Measurements from ENCODE around the gene PKP2. TPM values are rescaled to one million over a fixed set of nuclear protein-coding genes. Genes with fewer than 3 reads are reported as not detected.

Gene PKP2
- total and polyA plus RNA-seq, 2 donors (not counting 1 experiment from before 2014, with no cell fraction given) = under 0.01 to 0.15 TPM

DNA sequence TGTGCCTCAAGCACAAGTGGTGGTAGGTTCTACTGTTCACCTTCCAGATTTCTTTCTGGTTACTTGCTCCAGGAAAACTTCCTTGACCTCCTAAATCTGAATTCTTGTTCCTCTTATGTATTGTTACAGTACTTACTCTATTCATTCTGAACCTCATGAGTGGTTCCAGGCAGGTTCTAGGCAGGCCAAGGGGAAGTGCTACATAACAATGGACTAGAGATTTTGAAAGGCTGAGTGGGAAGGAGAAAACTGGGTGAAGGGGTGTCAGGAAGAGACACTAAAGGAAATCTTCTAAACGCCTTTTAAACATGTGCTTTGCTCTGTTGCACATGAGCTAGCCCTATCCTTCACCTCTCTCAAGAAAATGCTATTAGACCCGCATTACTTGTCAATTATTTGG, 142.5 kb downstream of the PKP2 start:
- Histone ChIP-seq H3K4me2 (ENCODE audit: extremely low read depth, insufficient read depth, low read length) (peak overlapping the region; percentile 99), H2AFZ (ENCODE audit: low read length) (no peak overlapping the region), H3K27me3 (ENCODE audit: control insufficient read depth, insufficient read depth, low read length) (no peaks in the 10 kb centered on the region), H3K4me1 (ENCODE audit: control insufficient read depth, extremely low read depth, insufficient read depth, low read length) (peaks cover 2% of the 10 kb centered on the region), H3K9ac (ENCODE audit: insufficient read depth, low read length) (no peak overlapping the region), H3K4me3 (replicated peaks in 1 of 4; ENCODE audit: control extremely low read depth in 1 of 4, insufficient read depth in 1 of 4, low read depth in 3 of 4, low read length in 4 of 4) (peak overlapping the region; percentile 83 to 100 (median 96)), H3K36me3 (ENCODE audit: control insufficient read depth, insufficient read depth, low read length) (peaks cover 4% of the 10 kb centered on the region), H3K27ac (ENCODE audit: insufficient read depth, low read length) (peak overlapping the region; percentile 93), H3K79me2 (ENCODE audit: control insufficient read depth, insufficient read depth, low read length) (peaks cover 18% of the 10 kb centered on the region), H4K20me1 (ENCODE audit: control insufficient read depth, extremely low read depth, insufficient read depth, low read length) (no peaks in the 10 kb centered on the region), H3K9me3 (ENCODE audit: control insufficient read depth, insufficient read depth, low read depth, low read length) (no peaks in the 10 kb centered on the region)
- peak in 1 of 2 donors; percentile 5 for DNase-seq (ENCODE audit: low read depth in 2 of 2)
- no peak for TF ChIP-seq EZH2 (IDR thresholded peaks at IDR 0.05; ENCODE audit: low read length, missing control alignments)
- TF ChIP-seq, protein P1, sequence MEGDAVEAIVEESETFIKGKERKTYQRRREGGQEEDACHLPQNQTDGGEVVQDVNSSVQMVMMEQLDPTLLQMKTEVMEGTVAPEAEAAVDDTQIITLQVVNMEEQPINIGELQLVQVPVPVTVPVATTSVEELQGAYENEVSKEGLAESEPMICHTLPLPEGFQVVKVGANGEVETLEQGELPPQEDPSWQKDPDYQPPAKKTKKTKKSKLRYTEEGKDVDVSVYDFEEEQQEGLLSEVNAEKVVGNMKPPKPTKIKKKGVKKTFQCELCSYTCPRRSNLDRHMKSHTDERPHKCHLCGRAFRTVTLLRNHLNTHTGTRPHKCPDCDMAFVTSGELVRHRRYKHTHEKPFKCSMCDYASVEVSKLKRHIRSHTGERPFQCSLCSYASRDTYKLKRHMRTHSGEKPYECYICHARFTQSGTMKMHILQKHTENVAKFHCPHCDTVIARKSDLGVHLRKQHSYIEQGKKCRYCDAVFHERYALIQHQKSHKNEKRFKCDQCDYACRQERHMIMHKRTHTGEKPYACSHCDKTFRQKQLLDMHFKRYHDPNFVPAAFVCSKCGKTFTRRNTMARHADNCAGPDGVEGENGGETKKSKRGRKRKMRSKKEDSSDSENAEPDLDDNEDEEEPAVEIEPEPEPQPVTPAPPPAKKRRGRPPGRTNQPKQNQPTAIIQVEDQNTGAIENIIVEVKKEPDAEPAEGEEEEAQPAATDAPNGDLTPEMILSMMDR (conservative IDR thresholded peaks at IDR 0.05 in 1 of 2, IDR thresholded peaks at IDR 0.05 in 1 of 2; ENCODE audit: low read depth in 1 of 2, low read length in 2 of 2) = no peak

DNA sequence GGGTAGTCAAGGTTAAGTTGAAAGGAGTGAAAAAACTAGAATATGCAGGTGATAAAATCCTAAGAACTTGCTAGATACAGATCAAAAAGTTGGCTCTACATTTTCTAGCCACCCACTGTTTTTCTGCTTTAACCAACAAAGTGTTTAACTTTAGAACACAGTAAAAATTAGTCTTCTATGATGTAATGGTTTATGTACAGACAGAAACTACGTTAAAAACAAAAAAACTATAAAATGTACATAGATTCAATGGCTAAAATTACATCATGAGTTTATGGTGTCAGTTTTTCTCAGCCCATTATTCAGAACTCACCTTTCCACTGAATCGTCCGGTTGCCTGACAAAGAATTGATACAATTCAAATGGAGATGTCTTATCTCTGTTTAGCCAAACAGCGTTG, 143.0 kb downstream of the PKP2 start:
- Histone ChIP-seq H3K4me1 (ENCODE audit: control insufficient read depth, extremely low read depth, insufficient read depth, low read length) (peaks cover 2% of the 10 kb centered on the region), H3K36me3 (ENCODE audit: control insufficient read depth, insufficient read depth, low read length) (peaks cover 5% of the 10 kb centered on the region), H3K27ac (ENCODE audit: insufficient read depth, low read length) (no peak overlapping the region), H3K4me2 (ENCODE audit: extremely low read depth, insufficient read depth, low read length) (peak overlapping the region; percentile 99), H3K9me3 (ENCODE audit: control insufficient read depth, insufficient read depth, low read depth, low read length) (no peaks in the 10 kb centered on the region), H3K27me3 (ENCODE audit: control insufficient read depth, insufficient read depth, low read length) (no peaks in the 10 kb centered on the region), H4K20me1 (ENCODE audit: control insufficient read depth, extremely low read depth, insufficient read depth, low read length) (no peaks in the 10 kb centered on the region), H2AFZ (ENCODE audit: low read length) (no peak overlapping the region), H3K4me3 (replicated peaks in 1 of 4; ENCODE audit: control extremely low read depth in 1 of 4, insufficient read depth in 1 of 4, low read depth in 3 of 4, low read length in 4 of 4) (peak overlapping the region; percentile 83 to 100 (median 96)), H3K79me2 (ENCODE audit: control insufficient read depth, insufficient read depth, low read length) (peaks cover 18% of the 10 kb centered on the region), H3K9ac (ENCODE audit: insufficient read depth, low read length) (no peak overlapping the region)
- TF ChIP-seq EZH2 (IDR thresholded peaks at IDR 0.05; ENCODE audit: low read length, missing control alignments) = no peak
- no peak for DNase-seq (ENCODE audit: low read depth in 2 of 2)

DNA sequence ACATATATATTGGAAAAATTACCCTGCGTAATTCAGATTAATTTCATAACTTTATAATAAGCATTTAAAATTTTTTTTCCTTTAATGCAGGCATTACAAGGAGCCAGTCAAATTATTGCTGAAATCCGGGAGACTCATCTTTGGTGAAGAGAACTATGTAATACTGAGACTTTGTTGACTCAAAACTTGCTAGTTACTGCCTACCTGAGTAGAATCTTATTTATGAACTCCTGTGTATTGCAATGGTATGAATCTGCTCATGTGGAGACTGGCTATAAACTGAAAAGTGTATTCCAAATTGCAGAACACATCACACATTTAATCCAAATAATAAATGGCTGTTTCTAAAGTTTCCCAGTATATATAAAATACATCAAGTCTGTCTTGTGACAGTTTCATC, 153.3 kb downstream of the PKP2 start:
- no peaks in the 10 kb centered on the region for H3K79me2 ChIP-seq (ENCODE audit: control insufficient read depth, insufficient read depth, low read length)
- H3K27me3 ChIP-seq (ENCODE audit: control insufficient read depth, insufficient read depth, low read length) = no peaks in the 10 kb centered on the region
- no peak overlapping the region for H3K9ac ChIP-seq (ENCODE audit: insufficient read depth, low read length)
- DNase-seq (ENCODE audit: low read depth in 2 of 2) = no peak
- no peak overlapping the region for H3K27ac ChIP-seq (ENCODE audit: insufficient read depth, low read length)
- H3K4me3 ChIP-seq (replicated peaks in 1 of 4; ENCODE audit: control extremely low read depth in 1 of 4, insufficient read depth in 1 of 4, low read depth in 3 of 4, low read length in 4 of 4) = no peak overlapping the region
- no peak for TF ChIP-seq EZH2 (IDR thresholded peaks at IDR 0.05; ENCODE audit: low read length, missing control alignments)
- no peaks in the 10 kb centered on the region for H3K9me3 ChIP-seq (ENCODE audit: control insufficient read depth, insufficient read depth, low read depth, low read length)
- H4K20me1 ChIP-seq (ENCODE audit: control insufficient read depth, extremely low read depth, insufficient read depth, low read length) = no peaks in the 10 kb centered on the region
- peaks cover 4% of the 10 kb centered on the region for H3K36me3 ChIP-seq (ENCODE audit: control insufficient read depth, insufficient read depth, low read length)
- no peak overlapping the region for H2AFZ ChIP-seq (ENCODE audit: low read length)
- H3K4me2 ChIP-seq (ENCODE audit: extremely low read depth, insufficient read depth, low read length) = no peak overlapping the region
- H3K4me1 ChIP-seq (ENCODE audit: control insufficient read depth, extremely low read depth, insufficient read depth, low read length) = no peaks in the 10 kb centered on the region

DNA sequence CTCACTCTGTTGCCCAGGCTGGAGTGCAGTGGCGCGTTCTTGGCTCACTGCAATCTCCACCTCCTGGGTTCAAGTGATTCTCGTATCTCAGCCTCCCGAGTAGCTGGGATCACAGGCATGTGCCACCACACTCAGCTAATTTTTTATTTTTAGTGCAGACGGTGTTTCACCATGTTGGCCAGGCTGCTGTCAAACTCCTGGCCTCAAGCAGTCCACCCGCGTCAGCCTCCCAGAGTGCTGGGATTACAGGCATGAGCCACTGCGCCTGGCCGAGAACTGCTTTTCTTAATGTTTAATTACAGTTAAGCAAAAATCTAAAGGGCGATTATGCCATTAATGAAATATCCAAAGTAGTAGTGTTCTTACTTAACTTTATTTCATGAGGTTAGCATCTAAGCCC, 154.4 kb downstream of the PKP2 start:
- no peak overlapping the region for H3K27ac ChIP-seq (ENCODE audit: insufficient read depth, low read length)

More for the DNA sequence above, 154.4 kb downstream of the PKP2 start:
- Histone ChIP-seq H2AFZ (ENCODE audit: low read length) (no peak overlapping the region), H3K27me3 (ENCODE audit: control insufficient read depth, insufficient read depth, low read length) (no peaks in the 10 kb centered on the region), H3K9ac (ENCODE audit: insufficient read depth, low read length) (no peak overlapping the region), H3K9me3 (ENCODE audit: control insufficient read depth, insufficient read depth, low read depth, low read length) (no peaks in the 10 kb centered on the region), H3K4me1 (ENCODE audit: control insufficient read depth, extremely low read depth, insufficient read depth, low read length) (no peaks in the 10 kb centered on the region), H3K4me2 (ENCODE audit: extremely low read depth, insufficient read depth, low read length) (no peak overlapping the region), H3K36me3 (ENCODE audit: control insufficient read depth, insufficient read depth, low read length) (peaks cover 5% of the 10 kb centered on the region), H4K20me1 (ENCODE audit: control insufficient read depth, extremely low read depth, insufficient read depth, low read length) (no peaks in the 10 kb centered on the region), H3K4me3 (replicated peaks in 1 of 4; ENCODE audit: control extremely low read depth in 1 of 4, insufficient read depth in 1 of 4, low read depth in 3 of 4, low read length in 4 of 4) (no peak overlapping the region), H3K79me2 (ENCODE audit: control insufficient read depth, insufficient read depth, low read length) (no peaks in the 10 kb centered on the region)
- no peak for DNase-seq (ENCODE audit: low read depth in 2 of 2)
- TF ChIP-seq EZH2 (IDR thresholded peaks at IDR 0.05; ENCODE audit: low read length, missing control alignments) = no peak
- TF ChIP-seq, protein P1 (conservative IDR thresholded peaks at IDR 0.05 in 1 of 2, IDR thresholded peaks at IDR 0.05 in 1 of 2; ENCODE audit: low read depth in 1 of 2, low read length in 2 of 2) = no peak

Measured in fibroblast of lung (primary cell).